ENCODE results near the gene UBE2L6.
A peak's percentile ranks its signal among the peaks of the same experiment; 100 is the strongest.

Gene UBE2L6

GRCh38 chr11:57610170-57610569 is 42.7 kb upstream of the UBE2L6 start:
- no peak for DNase-seq
- WGBS: 97% methylated on average over 4 of the region's 4 CpGs
- H3K23ac ChIP-seq (ENCODE audit: low read length in 2 of 2): no peak overlapping the region

GRCh38 chr11:57605028-57605420 is 37.6 kb upstream of the UBE2L6 start:
- H3K27me3 ChIP-seq (ENCODE audit: control insufficient read depth in 1 of 2, insufficient read depth in 1 of 2, low read length in 2 of 2): no peaks in the 10 kb centered on the region

More at GRCh38 chr11:57610170-57610569, 42.7 kb upstream of the UBE2L6 start:
- no peaks in the 10 kb centered on the region for H3K79me1 ChIP-seq (replicated peaks; ENCODE audit: low read length, poor library complexity, severe bottlenecking)
- H3K9ac ChIP-seq (ENCODE audit: low read length): no peak overlapping the region
- H2BK15ac ChIP-seq (ENCODE audit: low read depth, poor library complexity, severe bottlenecking): no peak overlapping the region
- no peak overlapping the region for H2AFZ ChIP-seq (ENCODE audit: low read depth, low read length)
- no peaks in the 10 kb centered on the region for H3K9me3 ChIP-seq (ENCODE audit: control insufficient read depth, low read length)
- H4K8ac ChIP-seq (ENCODE audit: low read length): no peak overlapping the region
- H3K36me3 ChIP-seq (ENCODE audit: control insufficient read depth in 1 of 2, insufficient read depth in 2 of 2, low read depth in 1 of 2, low read length in 2 of 2): peaks cover 11 to 89% of the 10 kb centered on the region in 2 experiments
- no peak overlapping the region for H2AK5ac ChIP-seq (ENCODE audit: low read length, severe bottlenecking)
- H3K4me1 ChIP-seq (ENCODE audit: control insufficient read depth, insufficient read depth, low read depth, low read length): no peaks in the 10 kb centered on the region
- H3K18ac ChIP-seq (ENCODE audit: low read depth in 1 of 2, low read length in 2 of 2): no peak overlapping the region
- H3K27me3 ChIP-seq (ENCODE audit: control insufficient read depth in 1 of 2, insufficient read depth in 1 of 2, low read length in 2 of 2): no peaks in the 10 kb centered on the region
- H3K4me2 ChIP-seq (ENCODE audit: low read length, poor library complexity, severe bottlenecking): no peak overlapping the region
- H3K14ac ChIP-seq (ENCODE audit: low read length in 2 of 2): no peak overlapping the region
- H3K27ac ChIP-seq (ENCODE audit: low read length, poor library complexity, severe bottlenecking): no peak overlapping the region
- H3K4ac ChIP-seq (ENCODE audit: low read depth in 1 of 2, low read length in 2 of 2): no peak overlapping the region
- H3K4me3 ChIP-seq (ENCODE audit: insufficient read depth in 1 of 2, low read depth in 1 of 2, low read length in 2 of 2): no peak overlapping the region
- no peak overlapping the region for H2BK120ac ChIP-seq (ENCODE audit: low read depth, low read length)
- no peak overlapping the region for H4K91ac ChIP-seq (ENCODE audit: low read length)
- H2BK12ac ChIP-seq (ENCODE audit: low read length in 2 of 2): no peak overlapping the region
- no peak overlapping the region for H2BK5ac ChIP-seq (ENCODE audit: low read depth, low read length, poor library complexity, severe bottlenecking)

GRCh38 chr11:57604296-57605027 is 37.0 kb upstream of the UBE2L6 start:
- Histone ChIP-seq H2AFZ (ENCODE audit: low read depth, low read length) (no peak overlapping the region), H2BK15ac (ENCODE audit: low read depth, poor library complexity, severe bottlenecking) (no peak overlapping the region), H3K23ac (ENCODE audit: low read length in 2 of 2) (no peak overlapping the region), H4K8ac (ENCODE audit: low read length) (no peak overlapping the region), H2BK120ac (ENCODE audit: low read depth, low read length) (no peak overlapping the region), H3K18ac (ENCODE audit: low read depth in 1 of 2, low read length in 2 of 2) (peak overlapping the region in 1 of 2 experiments; percentile 34), H3K4ac (ENCODE audit: low read depth in 1 of 2, low read length in 2 of 2) (no peak overlapping the region), H2BK12ac (ENCODE audit: low read length in 2 of 2) (no peak overlapping the region), H3K36me3 (ENCODE audit: control insufficient read depth in 1 of 2, insufficient read depth in 2 of 2, low read depth in 1 of 2, low read length in 2 of 2) (peaks cover 8 to 61% of the 10 kb centered on the region in 2 experiments), H3K4me1 (ENCODE audit: control insufficient read depth, insufficient read depth, low read depth, low read length) (peaks cover 3% of the 10 kb centered on the region), H3K79me1 (replicated peaks; ENCODE audit: low read length, poor library complexity, severe bottlenecking) (peaks cover 1% of the 10 kb centered on the region), H3K4me3 (ENCODE audit: insufficient read depth in 1 of 2, low read depth in 1 of 2, low read length in 2 of 2) (no peak overlapping the region), H2BK5ac (ENCODE audit: low read depth, low read length, poor library complexity, severe bottlenecking) (no peak overlapping the region), H3K9me3 (ENCODE audit: control insufficient read depth, low read length) (no peaks in the 10 kb centered on the region), H4K91ac (ENCODE audit: low read length) (no peak overlapping the region), H3K27me3 (ENCODE audit: control insufficient read depth in 1 of 2, insufficient read depth in 1 of 2, low read length in 2 of 2) (no peaks in the 10 kb centered on the region), H3K4me2 (ENCODE audit: low read length, poor library complexity, severe bottlenecking) (no peak overlapping the region), H3K14ac (ENCODE audit: low read length in 2 of 2) (no peak overlapping the region), H2AK5ac (ENCODE audit: low read length, severe bottlenecking) (no peak overlapping the region), H3K27ac (ENCODE audit: low read length, poor library complexity, severe bottlenecking) (no peak overlapping the region), H3K9ac (ENCODE audit: low read length) (no peak overlapping the region)
- WGBS: 71% methylated on average over 3 of the region's 8 CpGs
- no peak for DNase-seq

More at GRCh38 chr11:57605028-57605420, 37.6 kb upstream of the UBE2L6 start:
- H2AFZ ChIP-seq (ENCODE audit: low read depth, low read length): no peak overlapping the region
- H3K79me1 ChIP-seq (replicated peaks; ENCODE audit: low read length, poor library complexity, severe bottlenecking): peaks cover 1% of the 10 kb centered on the region
- 97% methylated on average over 5 of the region's 5 CpGs for WGBS
- H3K14ac ChIP-seq (ENCODE audit: low read length in 2 of 2): no peak overlapping the region
- H2AK5ac ChIP-seq (ENCODE audit: low read length, severe bottlenecking): no peak overlapping the region
- DNase-seq: no peak
- H4K91ac ChIP-seq (ENCODE audit: low read length): no peak overlapping the region
- H3K4me1 ChIP-seq (ENCODE audit: control insufficient read depth, insufficient read depth, low read depth, low read length): peaks cover 3% of the 10 kb centered on the region
- H3K4me2 ChIP-seq (ENCODE audit: low read length, poor library complexity, severe bottlenecking): no peak overlapping the region
- no peak overlapping the region for H3K9ac ChIP-seq (ENCODE audit: low read length)
- H2BK15ac ChIP-seq (ENCODE audit: low read depth, poor library complexity, severe bottlenecking): no peak overlapping the region
- peaks cover 7 to 63% of the 10 kb centered on the region in 2 experiments for H3K36me3 ChIP-seq (ENCODE audit: control insufficient read depth in 1 of 2, insufficient read depth in 2 of 2, low read depth in 1 of 2, low read length in 2 of 2)
- no peak overlapping the region for H2BK5ac ChIP-seq (ENCODE audit: low read depth, low read length, poor library complexity, severe bottlenecking)
- no peak overlapping the region for H3K4me3 ChIP-seq (ENCODE audit: insufficient read depth in 1 of 2, low read depth in 1 of 2, low read length in 2 of 2)
- no peak overlapping the region for H2BK12ac ChIP-seq (ENCODE audit: low read length in 2 of 2)
- no peak overlapping the region for H3K18ac ChIP-seq (ENCODE audit: low read depth in 1 of 2, low read length in 2 of 2)
- H3K23ac ChIP-seq (ENCODE audit: low read length in 2 of 2): no peak overlapping the region
- no peak overlapping the region for H3K27ac ChIP-seq (ENCODE audit: low read length, poor library complexity, severe bottlenecking)
- no peaks in the 10 kb centered on the region for H3K9me3 ChIP-seq (ENCODE audit: control insufficient read depth, low read length)
- no peak overlapping the region for H4K8ac ChIP-seq (ENCODE audit: low read length)
- H2BK120ac ChIP-seq (ENCODE audit: low read depth, low read length): no peak overlapping the region
- no peak overlapping the region for H3K4ac ChIP-seq (ENCODE audit: low read depth in 1 of 2, low read length in 2 of 2)

- Histone ChIP-seq H3K4me2 (ENCODE audit: low read length, poor library complexity, severe bottlenecking) (no peak overlapping the region), H3K9me3 (ENCODE audit: control insufficient read depth, low read length) (no peaks in the 10 kb centered on the region), H3K36me3 (ENCODE audit: control insufficient read depth in 1 of 2, insufficient read depth in 2 of 2, low read depth in 1 of 2, low read length in 2 of 2) (peaks cover 8 to 36% of the 10 kb centered on the region in 2 experiments), H4K91ac (ENCODE audit: low read length) (no peak overlapping the region), H2BK5ac (ENCODE audit: low read depth, low read length, poor library complexity, severe bottlenecking) (no peak overlapping the region), H3K4me1 (ENCODE audit: control insufficient read depth, insufficient read depth, low read depth, low read length) (peaks cover 10% of the 10 kb centered on the region), H2AK5ac (ENCODE audit: low read length, severe bottlenecking) (no peak overlapping the region), H2BK12ac (ENCODE audit: low read length in 2 of 2) (no peak overlapping the region), H3K18ac (ENCODE audit: low read depth in 1 of 2, low read length in 2 of 2) (no peak overlapping the region), H3K79me1 (replicated peaks; ENCODE audit: low read length, poor library complexity, severe bottlenecking) (peaks cover 1% of the 10 kb centered on the region), H3K27me3 (ENCODE audit: control insufficient read depth in 1 of 2, insufficient read depth in 1 of 2, low read length in 2 of 2) (no peaks in the 10 kb centered on the region), H3K14ac (ENCODE audit: low read length in 2 of 2) (no peak overlapping the region), H3K23ac (ENCODE audit: low read length in 2 of 2) (no peak overlapping the region), H4K8ac (ENCODE audit: low read length) (no peak overlapping the region), H3K9ac (ENCODE audit: low read length) (no peak overlapping the region), H2AFZ (ENCODE audit: low read depth, low read length) (no peak overlapping the region), H3K4ac (ENCODE audit: low read depth in 1 of 2, low read length in 2 of 2) (no peak overlapping the region), H2BK15ac (ENCODE audit: low read depth, poor library complexity, severe bottlenecking) (no peak overlapping the region), H3K27ac (ENCODE audit: low read length, poor library complexity, severe bottlenecking) (no peak overlapping the region), H2BK120ac (ENCODE audit: low read depth, low read length) (no peak overlapping the region), H3K4me3 (ENCODE audit: insufficient read depth in 1 of 2, low read depth in 1 of 2, low read length in 2 of 2) (no peak overlapping the region)
- no peak for DNase-seq
- WGBS: 90% methylated on average over 3 of the region's 3 CpGs
Observed at GRCh38 chr11:57601297-57601696, 33.8 kb upstream of the UBE2L6 start.

Data from mesenchymal stem cell (in vitro differentiated cells and primary cell).